ENCODE data around the gene OGG1.
A peak's percentile ranks its signal among the peaks of the same experiment; 100 is the strongest.

The OGG1 gene

DNA sequence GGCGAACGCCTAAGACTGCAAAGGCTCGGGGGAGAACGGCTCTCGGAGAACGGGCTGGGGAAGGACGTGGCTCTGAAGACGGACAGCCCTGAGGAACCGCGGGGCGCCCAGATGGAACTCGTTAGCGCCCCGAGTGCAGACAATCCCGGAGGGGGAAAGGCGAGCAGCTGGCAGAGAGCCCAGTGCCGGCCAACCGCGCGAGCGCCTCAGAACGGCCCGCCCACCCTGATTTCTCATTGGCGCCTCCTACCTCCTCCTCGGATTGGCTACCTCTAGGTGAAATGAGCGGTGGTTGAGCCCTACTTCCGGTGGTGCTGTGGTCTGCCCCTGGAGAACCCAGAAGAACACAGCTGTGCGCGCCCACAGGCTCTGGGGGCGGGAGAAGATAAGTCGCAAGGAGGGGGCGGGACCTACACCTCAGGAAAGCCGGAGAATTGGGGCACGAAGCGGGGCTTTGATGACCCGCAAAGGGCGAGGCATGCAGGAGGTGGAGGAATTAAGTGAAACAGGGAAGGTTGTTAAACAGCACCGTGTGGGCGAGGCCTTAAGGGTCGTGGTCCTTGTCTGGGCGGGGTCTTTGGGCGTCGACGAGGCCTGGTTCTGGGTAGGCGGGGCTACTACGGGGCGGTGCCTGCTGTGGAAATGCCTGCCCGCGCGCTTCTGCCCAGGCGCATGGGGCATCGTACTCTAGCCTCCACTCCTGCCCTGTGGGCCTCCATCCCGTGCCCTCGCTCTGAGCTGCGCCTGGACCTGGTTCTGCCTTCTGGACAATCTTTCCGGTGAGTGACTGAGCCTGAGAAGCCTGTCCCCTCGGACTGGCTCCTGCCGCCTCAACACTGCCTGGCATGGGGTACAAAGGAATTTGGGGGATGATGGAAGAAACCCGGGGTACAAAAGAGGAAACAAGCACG lies at the start of gene OGG1:
TSS of gene OGG1 (plus strand) at position 308 of the 911 bp plus-strand sequence. CDS start at position 643, 335 bp downstream.
- DNase-seq = peak; percentile 95

DNA sequence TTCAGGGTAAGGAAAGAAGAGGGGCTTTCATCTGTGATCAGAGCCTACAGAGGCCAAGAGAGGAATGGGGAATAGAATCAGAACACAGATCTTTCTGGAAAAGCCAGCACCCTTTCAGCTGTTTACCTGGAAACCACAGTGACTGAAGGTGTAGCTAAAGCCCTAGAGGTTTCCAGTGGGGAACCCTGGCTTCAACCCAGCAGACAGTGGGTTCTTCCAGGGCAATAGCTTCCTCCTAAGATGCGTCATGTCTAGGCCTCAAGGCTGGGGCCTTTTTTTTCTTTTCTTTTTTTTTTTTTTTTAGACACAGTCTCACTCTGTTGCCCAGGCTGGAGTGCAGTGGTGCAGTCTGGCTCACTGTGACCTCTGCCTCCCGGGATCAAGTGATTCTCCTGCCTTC lies 49.2 kb upstream of the OGG1 start:
- DNase-seq = no peak

DNA sequence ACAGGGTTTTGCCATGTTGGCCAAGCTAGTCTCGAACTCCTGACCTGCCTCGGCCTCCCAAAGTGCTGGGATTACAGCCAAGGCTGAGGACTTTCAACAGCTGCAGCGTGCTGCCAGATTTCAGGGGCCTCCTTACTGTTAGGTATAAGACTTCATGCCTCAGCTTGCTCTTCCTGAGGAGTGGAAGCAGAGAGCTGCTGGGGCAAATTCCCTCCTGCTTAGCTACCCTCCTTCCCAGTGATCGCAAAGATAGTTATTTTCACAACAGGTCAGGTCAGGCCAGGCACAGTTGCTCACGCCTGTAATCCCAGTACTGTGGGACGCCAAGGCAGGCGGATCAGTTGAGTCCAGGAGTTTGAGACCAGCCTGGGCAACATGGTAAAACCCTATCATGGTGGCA lies 48.7 kb upstream of the OGG1 start:
- no peak for DNase-seq

GRCh38 chr3:9701711-9702110 lies 48.0 kb upstream of the OGG1 start:
- DNase-seq = no peak

DNA sequence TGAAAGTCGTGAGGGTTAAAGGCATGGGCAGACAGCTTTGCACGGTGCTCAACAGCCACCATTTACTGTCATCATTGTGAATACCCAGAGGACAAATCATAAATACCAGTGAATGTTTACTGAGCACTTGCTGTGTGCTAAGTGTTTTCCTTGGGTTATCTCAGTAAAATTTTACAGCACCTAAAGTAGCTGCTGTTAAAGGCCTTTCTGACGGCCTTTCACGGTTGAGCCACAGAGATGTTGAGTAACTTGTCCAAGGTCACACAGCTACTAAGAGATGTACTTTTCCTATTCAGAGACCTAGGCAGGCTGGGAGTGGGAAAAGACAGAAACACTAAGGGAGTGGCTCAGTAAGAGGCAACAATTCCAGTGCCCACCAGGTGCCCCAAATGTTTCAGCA lies 46.5 kb upstream of the OGG1 start:
- no peak for DNase-seq

- DNase-seq = no peak
Observed at GRCh38 chr3:9703736-9704346, 45.9 kb upstream of the OGG1 start, which contains the start of gene CPNE9. Gene CPNE9 (plus strand): TSS chr3:9703833. CDS start chr3:9703997, 164 bp downstream.

GRCh38 chr3:9704347-9705322 lies 45.1 kb upstream of the OGG1 start:
- DNase-seq = peak; percentile 19

DNA sequence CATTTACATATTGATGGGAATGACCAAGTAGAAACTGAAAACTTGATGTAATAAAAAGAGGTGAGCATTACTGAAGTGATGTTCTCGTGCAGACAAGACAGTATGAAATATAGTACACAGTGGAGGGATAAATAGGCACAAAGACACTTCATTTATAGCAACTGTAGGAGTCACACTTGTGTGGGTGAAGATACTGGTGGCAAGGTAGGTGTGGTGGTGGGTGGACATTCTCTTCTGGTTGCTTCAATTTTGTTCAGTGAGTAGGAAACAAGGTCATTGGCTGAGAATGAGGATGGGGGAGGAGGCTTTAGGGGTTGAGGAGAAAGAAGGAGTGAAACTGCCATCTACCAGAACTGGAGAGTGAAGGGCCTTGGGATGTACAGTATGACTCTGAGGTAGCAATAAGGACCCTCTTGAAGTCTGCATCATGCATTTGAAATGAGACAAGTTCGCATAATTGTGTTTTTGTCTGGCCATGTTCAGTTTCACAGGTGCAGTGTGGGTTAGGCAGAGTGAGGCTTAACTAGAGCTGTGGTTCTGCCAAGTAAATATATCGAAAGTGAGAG lies 39.5 kb upstream of the OGG1 start:
- no peak for DNase-seq

GRCh38 chr3:9712415-9712814 lies 37.3 kb upstream of the OGG1 start:
- no peak for DNase-seq

DNA sequence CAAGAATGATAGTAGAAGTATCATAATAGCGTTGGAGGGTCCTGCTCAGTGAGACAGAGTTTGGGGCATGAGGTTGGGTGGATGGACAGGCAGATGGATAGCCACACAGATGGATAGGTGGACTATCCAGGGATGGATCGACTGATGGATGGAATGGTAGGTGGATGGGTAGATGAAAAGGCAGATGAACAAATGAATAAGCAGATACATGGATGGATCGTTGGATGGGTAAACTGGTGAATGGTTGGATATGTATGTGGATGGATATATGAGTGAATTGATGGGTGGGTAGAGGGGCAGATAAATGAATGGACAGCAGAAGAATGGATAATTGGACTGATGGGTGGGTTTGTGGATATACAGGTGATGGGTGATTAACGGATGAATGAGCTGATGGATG lies 36.6 kb upstream of the OGG1 start:
- no peak for DNase-seq

DNA sequence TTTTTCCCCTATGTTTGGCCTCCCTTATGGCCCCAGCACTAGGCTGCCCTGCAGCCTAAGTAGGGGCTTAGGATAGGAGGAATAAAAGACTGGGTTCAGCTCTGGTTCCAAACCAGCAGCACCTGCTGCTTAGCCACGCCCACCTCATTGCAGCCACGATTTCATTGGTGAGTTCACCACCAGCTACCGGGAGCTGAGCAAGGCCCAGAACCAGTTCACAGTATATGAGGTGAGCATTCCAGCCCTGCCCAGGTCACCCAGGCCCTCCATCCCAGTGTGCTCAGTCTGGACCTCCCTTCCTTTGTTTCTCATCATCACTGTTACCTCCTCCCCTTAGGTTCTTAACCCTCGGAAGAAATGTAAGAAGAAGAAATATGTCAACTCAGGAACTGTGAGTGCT lies 34.6 kb upstream of the OGG1 start:
- no peak for DNase-seq

DNA sequence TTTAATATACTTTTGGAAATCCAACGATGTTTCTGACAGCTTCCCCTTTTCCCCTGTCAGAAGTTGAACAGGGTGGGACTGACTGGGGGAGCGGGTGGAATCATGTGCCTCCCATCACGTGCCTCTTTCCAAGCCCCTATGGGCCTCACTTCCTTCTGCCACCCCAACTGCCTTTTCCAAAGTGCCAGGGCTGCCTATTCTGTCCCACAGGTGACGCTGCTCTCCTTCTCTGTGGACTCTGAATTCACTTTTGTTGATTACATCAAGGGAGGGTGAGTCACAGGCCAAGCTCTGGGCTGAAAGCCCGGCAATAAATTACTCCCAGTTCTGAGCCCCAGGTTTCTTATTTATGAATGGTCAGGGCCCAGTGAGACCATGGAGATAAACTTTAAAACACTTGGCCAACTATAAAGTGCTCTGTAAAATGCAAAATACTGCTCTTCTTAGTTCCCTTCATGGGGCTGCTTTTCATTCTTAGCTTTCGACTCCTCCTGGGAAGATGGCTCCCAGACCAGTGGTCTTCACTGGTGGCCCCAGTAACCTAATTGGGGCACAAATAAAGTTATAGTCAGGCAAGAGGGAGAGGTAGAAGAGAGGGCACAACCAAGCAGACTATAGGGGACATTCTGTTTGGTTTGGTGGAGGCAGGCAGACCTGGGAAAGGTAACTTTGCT lies 33.9 kb upstream of the OGG1 start:
- DNase-seq = no peak

DNA sequence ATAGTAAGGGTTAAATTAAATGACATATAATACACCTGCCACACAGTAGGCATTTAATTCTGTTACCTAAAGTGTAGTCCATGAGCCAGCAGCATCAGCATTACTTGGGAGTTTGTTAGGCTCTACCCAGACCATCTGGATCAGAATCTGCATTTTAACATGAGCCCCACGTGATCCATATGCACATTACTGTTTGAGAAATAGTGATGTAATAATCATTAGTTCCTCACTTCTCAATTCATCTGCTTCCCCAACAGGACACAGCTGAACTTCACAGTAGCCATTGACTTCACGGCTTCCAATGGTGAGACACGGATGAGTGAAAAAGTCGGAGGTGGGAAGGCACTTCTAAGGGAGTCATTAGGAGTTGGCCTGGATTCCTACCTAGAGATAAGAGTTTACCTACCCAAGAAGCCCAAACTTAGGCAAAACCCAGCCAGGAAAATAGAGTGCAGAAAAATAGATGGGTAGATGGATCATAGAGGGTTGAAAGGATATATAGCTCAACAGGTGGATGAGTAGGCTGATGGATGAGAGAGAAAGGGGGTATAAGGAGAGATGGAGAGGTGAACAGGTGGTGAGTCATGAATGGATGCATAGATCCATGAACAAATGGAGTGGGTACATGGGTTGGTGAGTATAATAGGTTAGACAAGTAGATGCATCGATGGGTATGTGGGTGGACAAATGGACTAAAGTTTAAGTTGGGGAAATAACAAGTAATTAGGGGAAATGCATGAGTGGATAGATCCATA lies 32.8 kb upstream of the OGG1 start:
- no peak for DNase-seq

- no peak for DNase-seq
Observed at GRCh38 chr3:9717563-9717962, 32.2 kb upstream of the OGG1 start.

DNA sequence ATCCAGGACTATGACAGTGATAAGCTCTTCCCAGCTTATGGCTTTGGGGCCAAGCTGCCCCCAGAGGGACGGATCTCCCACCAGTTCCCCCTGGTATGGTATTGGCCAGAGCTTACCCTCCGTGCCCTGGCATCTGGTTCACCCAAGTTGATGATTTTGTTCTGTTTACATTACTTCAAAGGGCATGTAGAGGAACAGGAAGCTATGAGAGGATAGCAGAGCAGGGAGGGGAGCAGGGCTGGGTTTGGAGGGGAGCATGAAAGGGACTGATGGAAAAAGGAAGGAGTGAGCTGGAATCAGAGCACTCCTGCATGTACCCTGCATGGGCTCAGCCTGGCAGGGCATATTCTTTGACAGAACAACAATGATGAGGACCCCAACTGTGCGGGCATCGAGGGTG lies 31.6 kb upstream of the OGG1 start:
- no peak for DNase-seq

DNA sequence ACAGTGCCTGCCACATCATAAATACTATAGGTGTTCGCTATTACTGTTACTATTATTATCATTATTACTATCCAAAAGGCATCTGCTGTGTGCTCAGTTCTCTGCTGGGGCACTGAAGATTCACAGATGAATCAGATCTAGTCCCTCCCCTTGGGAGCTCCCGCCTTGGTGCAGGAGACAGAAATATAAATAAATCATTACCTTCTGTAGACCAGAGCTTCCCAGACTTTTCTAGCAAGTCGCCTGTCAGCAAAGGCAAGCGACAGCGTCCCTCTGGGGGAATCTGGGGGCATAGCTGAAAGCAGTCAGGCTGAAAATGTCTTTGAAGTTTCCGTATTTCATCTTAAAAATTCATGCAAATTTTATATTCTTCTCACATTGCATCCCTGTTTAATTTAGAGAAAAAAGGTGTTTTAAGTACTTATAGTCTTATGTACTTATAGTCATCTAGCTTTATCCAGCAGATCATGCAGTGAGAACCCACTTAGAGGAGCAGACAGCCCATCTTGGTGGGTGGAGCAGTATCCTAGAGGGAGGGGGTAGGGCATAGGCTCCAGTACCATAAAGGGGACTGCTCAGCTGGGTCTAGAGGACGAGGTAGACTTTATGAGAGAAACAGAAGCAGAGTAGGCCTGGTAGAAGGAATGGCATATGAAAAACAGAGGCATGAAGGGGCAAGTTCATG lies 28.6 kb upstream of the OGG1 start:
- no peak for DNase-seq

GRCh38 chr3:9721700-9722060 lies 28.1 kb upstream of the OGG1 start:
- DNase-seq = no peak

GRCh38 chr3:9725775-9726515 lies 23.8 kb upstream of the OGG1 start:
- no peak for DNase-seq

DNA sequence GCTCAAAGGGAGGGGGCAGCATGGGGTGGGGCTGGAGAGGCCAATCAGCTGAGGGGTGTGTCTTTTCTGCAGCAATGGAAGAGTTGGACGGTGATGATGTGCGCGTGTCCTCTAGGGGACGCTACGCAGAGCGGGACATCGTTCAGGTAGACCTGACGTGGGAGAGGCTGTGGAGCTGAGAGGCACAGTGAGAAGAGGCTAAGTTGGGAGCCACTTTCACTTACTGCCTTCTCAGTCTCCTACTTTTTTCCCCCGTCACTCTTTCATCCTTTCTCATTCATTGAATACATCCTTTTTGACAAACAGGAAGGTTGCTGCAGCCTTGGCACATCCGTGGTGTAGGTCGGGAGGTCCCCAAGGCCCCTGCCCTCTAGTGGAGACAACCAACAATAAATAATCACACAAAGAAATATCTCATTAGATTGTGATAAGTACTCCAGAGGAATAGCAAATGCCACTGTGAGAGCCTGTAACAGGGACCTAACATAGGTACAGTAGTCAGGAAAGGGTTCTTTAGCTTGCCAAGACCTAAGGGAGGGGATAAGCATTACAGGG lies 22.6 kb upstream of the OGG1 start:
- peak; percentile 13 for DNase-seq

- no peak for DNase-seq
Observed at GRCh38 chr3:9727743-9728142, 22.0 kb upstream of the OGG1 start.
